GM19035 (cell line): Measurements from ENCODE around the gene SURF6.
"Not testable (repeated sequence)": the region's sequence is repeated elsewhere in the genome, so short reads cannot be mapped to it uniquely, and the experiment has no call there.

ENCODE experiments used
- ATAC-seq: cut with Tn5 transposase; IDR thresholded peaks from one replicate; pipeline ENCODE4 v1.9.1; 2021; ENCODE audit not compliant: unreplicated experiment

The SURF6 gene

GRCh38 chr9:133329306-133330156 is 6.5 kb downstream of the SURF6 start:
- not testable (repeated sequence) for ATAC-seq

- no peak for ATAC-seq
Observed at GRCh38 chr9:133327834-133328484, 8.0 kb downstream of the SURF6 start.

GRCh38 chr9:133327021-133327420 is 9.0 kb downstream of the SURF6 start:
- ATAC-seq: not testable (repeated sequence)

- no peak for ATAC-seq
Observed at GRCh38 chr9:133323991-133324703, 11.8 kb downstream of the SURF6 start.

- ATAC-seq: no peak
Observed at GRCh38 chr9:133323211-133323610, 12.8 kb downstream of the SURF6 start.

- no peak for ATAC-seq
Observed at GRCh38 chr9:133322701-133323100, 13.3 kb downstream of the SURF6 start.

- ATAC-seq: no peak
Observed at GRCh38 chr9:133321411-133321935, 14.5 kb downstream of the SURF6 start.

- no peak for ATAC-seq
Observed at GRCh38 chr9:133320421-133320881, 15.5 kb downstream of the SURF6 start.

GRCh38 chr9:133317551-133317950 is 18.4 kb downstream of the SURF6 start:
- not testable (repeated sequence) for ATAC-seq

GRCh38 chr9:133315997-133316396 is 20.0 kb downstream of the SURF6 start:
- no peak for ATAC-seq

GRCh38 chr9:133309608-133310007 is 26.4 kb downstream of the SURF6 start:
- ATAC-seq: no peak

GRCh38 chr9:133307301-133307700 is 28.7 kb downstream of the SURF6 start:
- no peak for ATAC-seq

GRCh38 chr9:133306242-133307204 is 29.5 kb downstream of the SURF6 start:
- no peak for ATAC-seq

GRCh38 chr9:133305731-133306130 is 30.3 kb downstream of the SURF6 start:
- ATAC-seq: no peak

GRCh38 chr9:133304477-133305377 is 31.3 kb downstream of the SURF6 start:
- ATAC-seq: no peak

- ATAC-seq: no peak
Observed at GRCh38 chr9:133304158-133304470, 31.9 kb downstream of the SURF6 start.

- ATAC-seq: no peak
Observed at GRCh38 chr9:133303266-133304157, 32.5 kb downstream of the SURF6 start.
